ENCODE results near the gene SNX25.
"Not testable (repeated sequence)": the region's sequence is repeated elsewhere in the genome, so short reads cannot be mapped to it uniquely, and the experiment has no call there.

SNX25 gene

DNA sequence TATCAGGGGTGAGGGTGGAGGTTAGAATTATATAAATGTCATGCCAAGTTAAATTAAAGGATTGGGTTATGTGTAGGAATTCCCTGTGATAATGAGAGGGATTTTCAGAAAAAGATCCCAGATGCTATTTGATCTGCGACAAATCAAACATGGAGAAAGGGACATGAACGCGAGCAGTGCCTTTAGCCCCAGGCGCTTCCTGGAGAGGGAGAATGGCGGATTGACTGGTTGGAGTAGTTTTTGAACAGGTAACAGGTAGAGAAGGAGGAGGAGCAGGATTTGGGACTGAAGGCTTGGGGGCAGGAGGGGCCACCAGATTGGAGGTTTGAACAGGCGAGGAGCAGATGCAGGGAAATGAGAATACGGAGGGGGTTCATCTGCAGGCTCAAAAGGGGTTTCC, 119.2 kb downstream of the SNX25 start:
- peaks cover 59% of the 10 kb centered on the region for H3K36me3 ChIP-seq (ENCODE audit: insufficient read depth, low read length)
- H3K9me2 ChIP-seq (ENCODE audit: low read depth, low read length) = no peaks in the 10 kb centered on the region
- no peak overlapping the region for H3K4me3 ChIP-seq (ENCODE audit: low read depth, low read length, poor library complexity, severe bottlenecking)
- TF ChIP-seq, protein P1, sequence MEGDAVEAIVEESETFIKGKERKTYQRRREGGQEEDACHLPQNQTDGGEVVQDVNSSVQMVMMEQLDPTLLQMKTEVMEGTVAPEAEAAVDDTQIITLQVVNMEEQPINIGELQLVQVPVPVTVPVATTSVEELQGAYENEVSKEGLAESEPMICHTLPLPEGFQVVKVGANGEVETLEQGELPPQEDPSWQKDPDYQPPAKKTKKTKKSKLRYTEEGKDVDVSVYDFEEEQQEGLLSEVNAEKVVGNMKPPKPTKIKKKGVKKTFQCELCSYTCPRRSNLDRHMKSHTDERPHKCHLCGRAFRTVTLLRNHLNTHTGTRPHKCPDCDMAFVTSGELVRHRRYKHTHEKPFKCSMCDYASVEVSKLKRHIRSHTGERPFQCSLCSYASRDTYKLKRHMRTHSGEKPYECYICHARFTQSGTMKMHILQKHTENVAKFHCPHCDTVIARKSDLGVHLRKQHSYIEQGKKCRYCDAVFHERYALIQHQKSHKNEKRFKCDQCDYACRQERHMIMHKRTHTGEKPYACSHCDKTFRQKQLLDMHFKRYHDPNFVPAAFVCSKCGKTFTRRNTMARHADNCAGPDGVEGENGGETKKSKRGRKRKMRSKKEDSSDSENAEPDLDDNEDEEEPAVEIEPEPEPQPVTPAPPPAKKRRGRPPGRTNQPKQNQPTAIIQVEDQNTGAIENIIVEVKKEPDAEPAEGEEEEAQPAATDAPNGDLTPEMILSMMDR (IDR thresholded peaks at IDR 0.05; ENCODE audit: low read length) = no peak
- no peak for TF ChIP-seq EZH2 (IDR thresholded peaks at IDR 0.05; ENCODE audit: borderline replicate concordance, low read length)
- no peaks in the 10 kb centered on the region for H4K20me1 ChIP-seq (ENCODE audit: insufficient read depth, low read length)
- no peaks in the 10 kb centered on the region for H3K79me2 ChIP-seq (ENCODE audit: insufficient read depth, low read length)
- H3K9me3 ChIP-seq (ENCODE audit: low read length) = no peaks in the 10 kb centered on the region
- no peaks in the 10 kb centered on the region for H3F3A ChIP-seq (ENCODE audit: insufficient read depth, low read length)
- no peaks in the 10 kb centered on the region for H3K27me3 ChIP-seq (ENCODE audit: insufficient read depth, low read length)
- H3K4me1 ChIP-seq (ENCODE audit: insufficient read depth, low read length, severe bottlenecking) = no peaks in the 10 kb centered on the region
- no peak overlapping the region for H3K9ac ChIP-seq (ENCODE audit: low read length)
- no peak overlapping the region for H2AFZ ChIP-seq (ENCODE audit: low read length)
- H3K4me2 ChIP-seq (ENCODE audit: low read length) = no peak overlapping the region
- H3K27ac ChIP-seq (ENCODE audit: low read depth, low read length, poor library complexity, severe bottlenecking) = no peak overlapping the region

- not testable (repeated sequence) for H3K9me3 ChIP-seq (ENCODE audit: low read length); H3K4me2 ChIP-seq (ENCODE audit: low read length); H3K9ac ChIP-seq (ENCODE audit: low read length); H3K9me2 ChIP-seq (ENCODE audit: low read depth, low read length); H3K4me3 ChIP-seq (ENCODE audit: low read depth, low read length, poor library complexity, severe bottlenecking); H3K79me2 ChIP-seq (ENCODE audit: insufficient read depth, low read length); H3F3A ChIP-seq (ENCODE audit: insufficient read depth, low read length); H3K27ac ChIP-seq (ENCODE audit: low read depth, low read length, poor library complexity, severe bottlenecking); H3K4me1 ChIP-seq (ENCODE audit: insufficient read depth, low read length, severe bottlenecking); H3K27me3 ChIP-seq (ENCODE audit: insufficient read depth, low read length); H4K20me1 ChIP-seq (ENCODE audit: insufficient read depth, low read length); H2AFZ ChIP-seq (ENCODE audit: low read length)
- peaks cover 52% of the 10 kb centered on the region for H3K36me3 ChIP-seq (ENCODE audit: insufficient read depth, low read length)
Measured at GRCh38 chr4:185329879-185330510, 120.6 kb downstream of the SNX25 start.

DNA sequence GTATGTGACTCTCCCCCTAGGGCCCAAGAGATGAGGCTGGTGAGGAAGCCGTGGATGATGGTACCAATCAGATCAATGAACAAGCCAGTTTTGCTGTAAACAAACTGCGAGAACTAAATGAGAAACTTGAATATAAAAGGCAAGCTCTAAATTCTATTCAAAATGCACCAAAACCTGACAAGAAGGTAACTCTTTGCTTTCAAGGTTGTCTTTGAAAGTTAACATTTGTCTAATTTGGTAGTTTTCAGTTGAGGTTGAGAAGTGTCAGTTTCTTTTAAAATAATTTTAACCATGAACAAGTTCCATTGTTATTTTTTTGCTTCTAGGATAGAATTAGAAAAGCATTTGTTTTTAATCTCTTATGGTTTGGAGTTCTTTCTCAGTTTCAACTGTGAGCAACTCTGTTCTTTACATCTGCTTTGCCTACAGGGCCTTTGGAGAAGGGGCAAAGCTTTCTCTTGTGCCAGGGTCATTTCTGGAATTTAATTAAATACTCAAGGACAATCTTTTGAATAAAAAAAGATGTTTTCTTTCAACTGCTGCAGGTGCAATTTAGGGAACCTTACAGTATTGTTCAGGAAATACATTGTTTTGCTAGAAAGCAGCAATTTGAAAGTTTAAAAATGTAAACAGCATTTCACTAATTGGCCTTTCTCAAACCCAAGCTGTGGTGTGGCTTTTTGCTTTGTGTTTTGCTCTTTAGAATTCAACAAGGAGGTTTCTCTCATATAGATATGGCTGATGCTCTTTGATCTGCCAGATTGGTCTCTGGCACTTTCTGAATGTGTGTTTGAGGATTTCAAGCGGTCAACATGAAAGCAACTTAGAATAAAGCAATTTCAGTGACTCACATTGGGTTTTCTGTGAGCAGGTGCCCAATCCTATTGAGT, 123.4 kb downstream of the SNX25 start:
- no peaks in the 10 kb centered on the region for H3K4me1 ChIP-seq (ENCODE audit: insufficient read depth, low read length, severe bottlenecking)
- no peak overlapping the region for H3K9ac ChIP-seq (ENCODE audit: low read length)
- no peak overlapping the region for H3K27ac ChIP-seq (ENCODE audit: low read depth, low read length, poor library complexity, severe bottlenecking)
- no peak for TF ChIP-seq EZH2 (IDR thresholded peaks at IDR 0.05; ENCODE audit: borderline replicate concordance, low read length)
- TF ChIP-seq, protein P1 (IDR thresholded peaks at IDR 0.05; ENCODE audit: low read length) = no peak
- H3F3A ChIP-seq (ENCODE audit: insufficient read depth, low read length) = no peaks in the 10 kb centered on the region
- H3K27me3 ChIP-seq (ENCODE audit: insufficient read depth, low read length) = no peaks in the 10 kb centered on the region
- H4K20me1 ChIP-seq (ENCODE audit: insufficient read depth, low read length) = no peaks in the 10 kb centered on the region
- no peaks in the 10 kb centered on the region for H3K79me2 ChIP-seq (ENCODE audit: insufficient read depth, low read length)
- no peak overlapping the region for H3K4me2 ChIP-seq (ENCODE audit: low read length)
- no peak overlapping the region for H3K4me3 ChIP-seq (ENCODE audit: low read depth, low read length, poor library complexity, severe bottlenecking)
- H2AFZ ChIP-seq (ENCODE audit: low read length) = no peak overlapping the region
- H3K36me3 ChIP-seq (ENCODE audit: insufficient read depth, low read length) = peaks cover 68% of the 10 kb centered on the region
- H3K9me3 ChIP-seq (ENCODE audit: low read length) = no peaks in the 10 kb centered on the region
- H3K9me2 ChIP-seq (ENCODE audit: low read depth, low read length) = no peaks in the 10 kb centered on the region
